Anterior cingulate cortex (tissue), 58 donors: ENCODE measurements around the gene NASP.

Source experiments
- DNase-seq, 58 donors: peaks; one replicate each; lab custom pipeline; 2025; lab: John Stamatoyannopoulos, UW

NASP gene, protein sequence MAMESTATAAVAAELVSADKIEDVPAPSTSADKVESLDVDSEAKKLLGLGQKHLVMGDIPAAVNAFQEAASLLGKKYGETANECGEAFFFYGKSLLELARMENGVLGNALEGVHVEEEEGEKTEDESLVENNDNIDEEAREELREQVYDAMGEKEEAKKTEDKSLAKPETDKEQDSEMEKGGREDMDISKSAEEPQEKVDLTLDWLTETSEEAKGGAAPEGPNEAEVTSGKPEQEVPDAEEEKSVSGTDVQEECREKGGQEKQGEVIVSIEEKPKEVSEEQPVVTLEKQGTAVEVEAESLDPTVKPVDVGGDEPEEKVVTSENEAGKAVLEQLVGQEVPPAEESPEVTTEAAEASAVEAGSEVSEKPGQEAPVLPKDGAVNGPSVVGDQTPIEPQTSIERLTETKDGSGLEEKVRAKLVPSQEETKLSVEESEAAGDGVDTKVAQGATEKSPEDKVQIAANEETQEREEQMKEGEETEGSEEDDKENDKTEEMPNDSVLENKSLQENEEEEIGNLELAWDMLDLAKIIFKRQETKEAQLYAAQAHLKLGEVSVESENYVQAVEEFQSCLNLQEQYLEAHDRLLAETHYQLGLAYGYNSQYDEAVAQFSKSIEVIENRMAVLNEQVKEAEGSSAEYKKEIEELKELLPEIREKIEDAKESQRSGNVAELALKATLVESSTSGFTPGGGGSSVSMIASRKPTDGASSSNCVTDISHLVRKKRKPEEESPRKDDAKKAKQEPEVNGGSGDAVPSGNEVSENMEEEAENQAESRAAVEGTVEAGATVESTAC

DNA sequence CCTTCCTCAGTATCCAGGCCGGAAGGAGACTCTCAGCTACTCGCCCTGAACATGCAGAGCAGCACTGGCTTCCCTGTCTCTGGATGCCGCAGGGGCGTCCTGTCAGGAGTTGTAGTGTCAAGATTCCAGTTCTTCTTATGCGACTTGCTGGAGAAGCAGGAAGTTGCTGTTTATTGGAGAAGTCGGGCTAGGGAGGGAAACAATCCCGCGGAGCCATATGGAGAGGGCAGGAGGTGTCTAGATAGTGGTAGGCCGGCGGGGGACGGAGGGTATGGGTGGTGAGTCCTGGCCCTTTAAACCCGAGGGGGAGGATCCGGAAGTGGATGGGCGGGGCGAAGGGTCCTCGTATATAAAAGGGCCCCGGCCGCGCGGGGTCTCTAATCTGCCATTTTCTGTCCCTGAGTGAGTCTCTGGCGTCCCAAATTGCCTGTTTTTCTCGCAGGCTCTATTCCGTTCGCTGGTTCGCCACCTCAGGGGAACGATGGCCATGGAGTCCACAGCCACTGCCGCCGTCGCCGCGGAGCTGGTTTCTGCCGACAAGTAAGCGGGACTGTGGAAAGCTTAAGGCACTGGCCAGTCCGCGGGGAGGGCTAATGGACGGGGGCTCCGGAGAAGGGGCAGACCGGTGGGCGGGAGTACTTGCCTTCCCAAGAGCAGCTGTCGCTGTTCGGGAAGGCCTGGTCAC lies at the start of gene NASP:
Gene NASP (plus strand): TSS at position 376 of the 685 bp plus-strand sequence. CDS start 106 bp downstream, at position 482.
- peak; percentile 10 to 95 (median 85) for DNase-seq

DNA sequence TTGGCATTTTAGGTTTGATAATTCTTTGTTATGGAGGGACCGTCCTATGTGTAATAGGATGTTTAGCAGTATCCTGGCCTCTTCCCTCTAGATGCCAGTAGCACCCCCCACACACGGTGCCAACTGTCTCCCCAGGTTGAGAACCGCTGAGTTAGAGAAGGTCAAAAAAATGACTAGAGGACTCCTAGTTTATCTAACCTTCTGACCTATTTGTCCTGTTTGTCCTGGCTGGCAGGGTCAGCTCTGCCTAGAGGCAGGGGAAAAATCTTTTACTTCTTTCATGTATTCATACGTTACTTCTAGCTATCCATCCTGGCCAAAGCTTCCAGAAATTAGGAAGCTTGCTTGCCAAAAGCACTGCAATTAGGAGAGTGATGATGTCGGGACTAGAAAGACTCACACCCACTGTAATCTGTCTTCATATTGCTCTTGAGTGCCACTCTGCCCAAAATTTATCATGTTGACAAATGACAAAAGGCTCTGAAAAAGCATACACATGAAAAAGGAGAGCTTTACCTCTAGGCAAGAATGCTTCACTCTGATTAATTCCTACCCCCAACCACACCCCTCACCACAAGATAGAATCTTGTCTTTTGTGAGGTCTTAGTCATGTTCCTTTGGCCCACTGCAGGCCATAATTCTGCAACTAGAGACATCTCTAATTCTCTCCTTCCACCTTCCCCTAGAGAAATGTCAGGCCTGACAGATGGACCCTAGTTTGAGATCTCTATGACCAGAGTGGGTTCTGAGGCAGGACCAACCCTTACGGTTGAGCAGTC lies 47.7 kb upstream of the NASP start:
- no peak for DNase-seq

DNA sequence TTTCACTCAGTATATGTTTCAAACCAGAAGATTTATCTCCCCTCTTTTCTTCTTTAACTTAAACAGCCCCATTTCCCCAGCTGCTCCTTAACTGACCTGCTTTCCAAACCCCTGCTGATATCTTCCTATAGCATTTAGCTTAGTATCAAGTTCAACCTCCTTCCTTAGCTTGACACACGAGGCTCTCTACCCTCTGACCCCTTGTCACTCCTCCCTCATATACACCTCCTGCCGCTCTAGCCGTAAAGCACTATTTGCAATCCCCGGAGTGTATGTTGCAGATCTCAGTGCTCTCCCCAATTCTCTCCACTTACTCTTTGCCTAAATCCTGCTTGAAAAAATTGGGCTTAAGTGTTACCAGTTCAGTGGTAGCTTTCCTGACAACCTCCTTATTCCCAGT lies 47.0 kb upstream of the NASP start:
- no peak for DNase-seq

DNA sequence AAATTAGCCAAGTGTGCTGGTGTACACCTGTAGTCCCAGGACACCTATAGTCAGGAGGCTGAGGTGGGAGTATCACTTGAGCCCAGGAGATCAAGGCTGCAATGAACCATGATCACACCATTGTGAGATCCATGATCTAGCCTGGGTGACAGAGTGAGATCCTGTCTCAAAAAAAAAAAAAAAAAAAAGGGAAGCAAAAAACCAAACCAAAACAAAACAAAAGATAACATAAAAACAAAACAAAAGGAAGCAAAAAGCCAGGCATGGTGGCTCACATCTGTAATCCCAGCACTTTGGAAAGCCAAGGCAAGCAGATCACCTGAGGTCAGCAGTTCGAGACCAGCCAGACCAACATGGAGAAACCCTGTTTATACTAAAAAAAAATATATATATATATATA lies 42.6 kb upstream of the NASP start:
- DNase-seq = no peak

DNA sequence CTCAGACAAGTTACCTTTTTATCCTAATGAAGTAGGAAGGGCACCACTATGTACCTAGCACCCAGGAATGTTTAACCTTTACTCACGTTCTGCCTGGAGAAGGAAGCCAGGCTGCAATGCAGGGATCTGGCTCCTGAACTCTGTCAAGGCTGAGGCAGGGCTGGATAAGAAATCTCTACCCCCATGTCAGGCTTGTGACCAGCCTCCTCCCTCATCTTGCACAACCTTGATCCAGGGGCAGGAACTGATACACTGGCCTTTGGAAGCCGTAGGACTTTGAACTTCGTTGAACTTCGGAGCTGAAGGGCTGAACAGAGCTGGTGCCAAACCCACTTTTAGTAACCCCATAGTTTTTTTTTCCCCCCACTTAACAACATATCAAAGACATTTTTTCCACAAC lies 41.2 kb upstream of the NASP start:
- DNase-seq = no peak

DNA sequence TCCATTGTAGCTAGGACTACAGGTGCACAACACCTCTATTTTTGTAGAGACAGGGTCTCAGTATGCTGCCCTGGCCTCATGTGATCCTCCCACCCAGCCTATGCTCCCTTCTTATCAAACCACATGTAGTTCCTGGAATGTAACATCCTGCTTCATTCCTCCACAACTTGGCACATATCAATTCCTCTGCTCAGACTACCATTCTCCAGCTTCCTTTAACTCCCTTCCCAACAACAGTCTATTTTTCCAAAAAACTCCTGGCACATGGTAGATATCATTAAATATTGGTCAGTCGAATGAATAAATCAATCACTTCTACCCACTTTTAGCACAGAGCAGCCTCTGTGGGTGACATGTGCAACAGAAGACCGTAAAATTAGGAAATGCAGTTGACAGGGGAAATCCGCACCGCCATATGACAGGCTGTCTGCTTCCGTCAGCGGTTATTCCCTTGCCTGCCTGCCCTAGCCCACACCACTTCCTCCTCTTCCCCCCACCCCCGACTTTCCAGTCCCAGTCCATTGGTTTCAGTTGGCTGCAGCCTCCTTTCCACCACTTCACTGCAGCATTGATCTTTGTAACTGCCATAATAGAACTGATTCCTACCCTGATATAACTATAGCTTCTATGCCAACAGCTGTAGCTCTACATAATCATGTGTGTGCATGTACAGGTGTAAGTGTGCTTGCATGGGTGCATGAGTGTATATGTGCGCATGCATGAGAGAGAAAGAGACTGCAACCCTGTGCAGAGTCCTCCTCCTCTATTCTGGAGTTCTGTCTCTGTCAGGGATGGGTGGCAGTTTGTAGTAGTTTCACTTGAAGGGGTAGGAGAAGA lies 40.0 kb upstream of the NASP start:
- peak in 31 of 58 donors; percentile 2 to 43 (median 17) for DNase-seq

DNA sequence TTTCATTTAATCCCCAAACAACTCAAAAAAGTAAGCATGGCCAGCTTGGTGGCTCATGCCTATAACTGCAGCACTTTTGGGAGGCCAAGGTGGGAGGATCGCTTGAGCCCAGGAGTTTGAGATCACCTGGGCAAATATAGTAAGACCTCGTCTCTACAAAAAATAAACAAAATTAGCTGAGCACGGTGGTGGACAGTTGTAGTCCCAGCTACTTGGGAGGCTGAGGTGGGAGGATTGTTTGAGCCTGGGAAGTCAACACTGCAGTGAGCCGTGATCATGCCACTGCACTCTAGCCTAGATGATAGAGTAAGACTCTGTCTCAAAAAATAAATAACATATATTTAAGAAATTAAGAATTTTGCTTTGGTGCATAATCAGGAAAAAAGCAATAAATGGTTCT lies 39.3 kb upstream of the NASP start:
- no peak for DNase-seq

DNA sequence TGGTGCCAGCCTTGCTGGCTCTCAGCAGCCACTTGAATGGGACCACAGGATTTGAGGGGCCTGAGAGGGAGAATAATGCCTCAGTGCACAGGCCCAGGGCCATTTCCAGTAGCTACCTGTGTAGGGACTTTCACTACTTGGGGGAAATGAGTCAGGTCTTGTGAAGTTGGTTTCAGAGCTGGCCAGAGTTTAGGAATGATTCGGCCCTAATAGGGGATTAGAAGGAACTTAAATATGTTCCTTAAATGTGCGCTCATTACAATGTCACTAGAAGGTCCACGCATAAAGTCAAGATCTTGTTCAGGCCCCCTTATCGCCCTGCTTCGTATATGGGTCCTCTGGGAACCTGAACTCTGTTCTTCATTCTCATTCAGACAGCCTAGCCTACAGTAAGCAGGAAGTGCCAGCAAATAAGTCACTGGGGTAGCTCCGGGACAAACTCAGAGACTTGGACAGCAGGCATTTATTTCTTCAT lies 38.8 kb upstream of the NASP start:
- DNase-seq = no peak

DNA sequence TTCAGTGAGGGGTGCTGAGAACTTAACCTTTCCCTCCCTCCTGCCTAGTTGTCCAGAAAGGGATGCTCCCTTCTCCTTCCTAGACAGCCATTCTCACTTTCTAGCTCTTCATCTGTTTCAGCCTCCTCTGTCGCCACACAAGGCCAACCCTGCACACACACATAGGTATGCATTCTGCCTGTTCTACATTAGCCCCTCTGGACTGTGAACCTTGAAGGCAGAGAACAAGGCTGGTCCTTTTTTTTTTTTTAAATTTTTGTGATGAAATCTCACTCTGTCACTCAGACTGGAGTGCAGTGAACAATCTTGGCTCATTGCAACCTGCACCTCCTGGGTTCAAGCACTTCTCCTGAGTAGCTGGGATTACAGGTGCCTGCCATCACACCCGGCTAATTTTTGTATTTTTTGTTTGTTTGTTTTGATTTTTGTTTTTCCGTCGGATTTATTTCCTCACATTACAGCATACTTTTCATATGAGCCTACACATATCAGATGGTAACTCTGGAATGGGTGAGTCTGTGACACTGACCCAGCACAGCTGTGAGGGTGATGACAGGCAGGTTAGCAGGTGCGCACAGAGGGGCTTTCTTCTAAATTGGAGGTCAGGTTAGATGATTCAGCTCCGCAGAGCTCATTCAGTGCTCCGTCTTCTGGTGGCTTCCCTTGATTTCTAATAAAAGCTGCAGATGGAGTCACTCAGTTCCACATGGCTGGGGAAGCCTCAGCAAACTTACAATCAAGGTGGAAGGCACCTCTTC lies 38.1 kb upstream of the NASP start:
- no peak for DNase-seq

DNA sequence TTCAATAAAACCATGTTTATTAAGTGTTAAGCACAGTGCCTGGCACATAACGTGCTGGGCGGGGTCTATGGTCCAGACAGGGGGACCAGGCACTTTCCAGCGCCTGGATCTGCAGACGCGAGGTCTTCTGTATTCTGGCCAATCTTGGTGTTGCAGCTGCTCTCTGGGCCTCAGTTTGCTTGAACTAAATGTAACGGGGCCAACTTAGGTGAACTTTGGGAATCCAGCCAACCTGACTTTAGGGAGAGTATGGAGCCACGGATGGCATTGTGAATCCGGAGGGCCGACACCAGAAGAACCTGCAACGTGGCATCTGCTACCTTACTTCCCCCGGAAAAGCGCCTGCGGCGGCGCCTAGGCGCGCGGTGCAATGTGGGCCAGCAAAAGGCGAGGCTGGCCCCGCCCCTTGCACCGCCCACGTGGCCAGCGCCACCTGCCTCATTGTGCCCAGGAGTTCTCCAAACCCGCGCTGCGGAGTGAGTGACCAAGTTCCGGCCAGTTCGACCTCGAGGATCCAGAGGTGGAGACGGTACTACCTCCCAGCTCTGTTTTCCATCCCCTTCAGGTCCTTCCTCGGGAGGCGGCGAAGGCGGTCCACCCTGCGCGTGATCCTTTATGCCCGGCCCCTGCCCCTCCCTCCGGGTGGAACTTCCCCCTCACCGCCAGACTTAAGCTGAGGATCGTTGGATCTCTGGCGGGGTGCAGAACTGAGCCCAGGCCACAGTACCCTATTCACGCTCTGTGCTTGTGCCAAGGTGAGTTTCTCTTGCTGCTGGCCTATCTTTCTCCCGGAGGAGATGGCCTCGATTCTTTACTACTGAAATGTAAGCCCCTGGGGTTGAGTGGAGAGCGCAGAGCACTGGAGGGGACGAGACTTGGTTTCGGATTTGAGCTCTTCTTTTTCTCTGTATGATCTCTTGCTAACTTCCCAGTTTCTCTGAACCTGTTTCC lies 33.2 kb upstream of the NASP start, which contains the start of gene AKR1A1:
Gene AKR1A1 (plus strand): TSS at position 426 of the 951 bp plus-strand sequence. CDS start 10,969 bp downstream, outside the sequence.
- DNase-seq = peak; percentile 42 to 95 (median 83)

DNA sequence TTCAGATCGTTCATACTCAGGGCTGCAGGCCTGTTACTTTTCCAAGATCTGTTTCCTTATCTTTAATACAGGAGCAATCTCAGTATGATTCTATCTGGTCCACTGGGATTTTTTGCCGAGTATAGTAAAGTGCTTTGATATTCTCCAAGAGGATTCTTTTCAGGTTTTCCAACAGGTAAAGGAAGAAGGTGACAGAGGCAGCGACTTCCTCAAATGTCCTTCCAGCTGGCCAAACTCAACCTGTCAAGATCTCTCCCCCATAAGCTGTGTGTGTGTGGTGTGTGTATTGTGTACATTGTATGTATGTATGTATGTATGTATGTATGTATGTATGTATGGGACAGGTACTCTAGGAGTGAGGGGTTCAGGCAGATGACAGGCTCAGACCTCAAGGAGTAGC lies 32.2 kb upstream of the NASP start:
- no peak for DNase-seq

DNA sequence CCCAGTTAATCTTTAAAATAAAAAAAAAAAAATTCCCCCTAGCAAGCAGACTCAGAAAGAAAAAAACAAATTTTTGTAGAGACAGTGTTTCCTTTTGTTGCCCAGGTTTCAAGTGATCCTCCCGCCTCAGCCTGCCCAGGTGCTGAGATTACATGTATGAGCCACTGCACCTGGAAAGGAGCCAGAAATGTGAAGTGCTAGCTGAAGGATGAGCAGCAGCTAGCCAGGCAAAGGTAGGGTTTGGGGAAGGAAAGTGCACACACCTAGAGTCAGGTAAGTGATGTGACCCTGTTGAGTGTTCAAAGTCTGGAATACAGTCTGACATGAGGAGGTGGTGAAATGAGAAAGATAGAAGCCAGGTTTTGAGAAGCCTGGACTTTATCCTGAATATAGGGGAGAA lies 31.5 kb upstream of the NASP start:
- peak in 1 of 58 donors; percentile 1 for DNase-seq

DNA sequence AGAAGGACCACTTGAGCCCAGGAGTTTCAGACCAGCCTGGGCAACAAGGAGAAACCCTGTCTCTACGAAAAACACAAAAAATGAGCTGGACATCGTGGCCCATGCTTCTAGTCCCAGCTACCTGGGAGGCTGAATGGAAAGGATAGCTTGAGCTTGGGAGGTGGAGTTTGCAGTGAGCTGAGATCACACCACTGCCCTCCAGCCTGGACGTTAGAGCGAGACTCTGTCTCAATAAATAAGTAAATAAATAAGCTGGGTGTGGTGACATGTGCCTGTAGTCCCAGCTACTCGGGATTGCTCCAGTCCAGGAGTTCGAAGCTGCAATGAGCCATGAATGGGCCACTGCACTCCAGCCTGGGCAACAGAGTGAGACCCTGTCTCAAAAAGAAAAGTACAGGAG lies 29.6 kb upstream of the NASP start:
- DNase-seq = no peak

DNA sequence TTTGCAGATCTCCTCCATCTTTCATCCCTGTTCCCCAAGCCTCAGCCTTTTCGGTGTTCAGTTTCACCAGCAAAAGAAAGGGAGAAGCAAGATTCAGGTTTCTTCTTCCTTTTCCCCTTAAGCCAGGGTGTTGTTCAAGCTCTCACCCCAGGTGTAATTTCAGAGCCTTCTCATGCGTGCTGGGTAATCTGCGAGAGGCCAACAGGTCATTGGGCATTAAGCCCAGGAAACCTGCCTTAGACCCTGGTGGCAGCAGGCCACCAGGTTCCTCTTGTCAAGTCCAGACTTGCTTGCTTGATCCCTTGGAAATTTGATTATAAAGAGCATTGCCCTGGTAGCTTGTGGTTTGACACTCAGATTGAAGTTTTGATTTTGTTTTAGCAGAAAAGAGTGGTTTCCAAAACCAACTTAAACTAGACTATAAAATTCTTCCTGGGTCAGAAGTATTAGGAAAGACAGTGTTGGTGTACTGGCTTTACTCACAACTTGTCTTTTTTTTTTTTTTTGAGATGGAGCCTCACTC lies 26.4 kb upstream of the NASP start:
- DNase-seq = no peak

DNA sequence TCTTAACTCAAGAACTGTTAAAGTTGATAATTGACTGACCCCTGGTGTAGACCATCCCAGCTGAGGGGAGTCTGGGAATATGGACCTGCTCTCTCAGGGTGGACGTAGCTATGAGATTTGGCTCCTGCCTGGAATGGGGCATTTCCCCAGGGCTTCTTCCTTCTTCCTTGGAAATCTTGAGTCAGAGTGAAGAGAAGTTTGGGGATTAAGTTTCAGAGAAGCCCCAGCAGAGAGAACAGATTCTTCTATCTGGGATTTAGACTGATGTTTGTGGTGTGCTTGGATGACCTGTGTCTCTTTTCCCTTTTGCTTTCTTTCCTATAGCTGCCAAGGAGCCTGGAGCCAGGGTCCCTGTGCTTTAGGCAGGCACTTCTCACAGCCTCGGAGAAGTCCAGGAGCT lies 20.0 kb upstream of the NASP start:
- no peak for DNase-seq

DNA sequence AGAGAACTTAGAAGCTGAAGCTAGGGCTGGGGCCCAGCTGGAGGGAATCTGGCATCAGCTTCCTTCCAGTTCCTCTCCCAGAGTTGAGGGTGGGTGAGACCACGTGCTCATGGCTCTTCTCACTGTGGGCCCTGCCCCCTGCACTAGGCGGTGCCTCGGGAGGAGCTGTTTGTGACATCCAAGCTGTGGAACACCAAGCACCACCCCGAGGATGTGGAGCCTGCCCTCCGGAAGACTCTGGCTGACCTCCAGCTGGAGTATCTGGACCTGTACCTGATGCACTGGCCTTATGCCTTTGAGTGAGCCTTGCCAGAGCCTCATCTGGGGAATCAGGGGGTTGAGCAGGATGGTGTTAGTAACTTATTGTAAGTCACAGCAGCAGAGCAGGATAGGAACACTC lies 17.1 kb upstream of the NASP start:
- peak in 2 of 58 donors; percentile 5 to 11 for DNase-seq

DNA sequence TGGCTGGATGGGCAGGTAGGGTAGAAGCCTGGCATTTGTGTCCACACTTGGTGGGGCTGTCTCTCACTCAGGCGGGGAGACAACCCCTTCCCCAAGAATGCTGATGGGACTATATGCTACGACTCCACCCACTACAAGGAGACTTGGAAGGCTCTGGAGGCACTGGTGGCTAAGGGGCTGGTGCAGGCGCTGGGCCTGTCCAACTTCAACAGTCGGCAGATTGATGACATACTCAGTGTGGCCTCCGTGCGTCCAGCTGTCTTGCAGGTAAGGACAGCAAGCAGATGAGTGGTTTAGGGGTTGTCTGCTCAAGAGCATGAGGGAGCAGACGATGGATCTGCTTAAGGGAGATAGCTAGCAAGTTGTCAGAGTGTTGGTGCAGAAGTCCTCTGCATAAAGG lies 15.9 kb upstream of the NASP start:
- DNase-seq = no peak
